Hematopoietic multipotent progenitor cell treated with erythropoietin and hydrocortisone succinate and interleukin-3 and kit ligand, for 15 days (in vitro differentiated cells): ENCODE data around the gene CBFA2T2.
A peak's percentile ranks its signal among the peaks of the same experiment; 100 is the strongest.
"Not testable (repeated sequence)": the region's sequence is repeated elsewhere in the genome, so short reads cannot be mapped to it uniquely, and the experiment has no call there.

Experiments used
- DNase-seq: peaks from one replicate; pipeline ENCODE4 v3.0.0-alpha.2; 2015; ENCODE audit warnings: low spot score

CBFA2T2 gene

DNA sequence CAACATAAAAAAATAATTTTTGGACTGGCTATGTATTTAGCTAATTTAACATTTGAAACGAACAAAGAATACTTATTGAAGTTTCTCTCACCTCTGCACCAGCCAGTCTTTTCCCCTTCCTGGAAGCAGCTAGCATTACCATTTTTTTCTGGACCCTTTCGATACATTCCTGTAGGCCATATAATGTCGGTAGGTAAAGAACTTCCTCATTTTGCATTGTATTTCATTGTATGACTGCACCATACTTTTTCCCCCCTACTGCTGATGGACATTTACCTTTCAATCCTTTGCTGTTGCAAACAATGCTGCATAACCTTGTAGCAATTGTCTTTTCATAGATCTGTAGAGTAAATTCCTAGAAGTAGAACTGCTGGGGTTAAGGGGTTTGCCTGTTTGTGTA is 17.6 kb downstream of the CBFA2T2 start:
- no peak for DNase-seq

DNA sequence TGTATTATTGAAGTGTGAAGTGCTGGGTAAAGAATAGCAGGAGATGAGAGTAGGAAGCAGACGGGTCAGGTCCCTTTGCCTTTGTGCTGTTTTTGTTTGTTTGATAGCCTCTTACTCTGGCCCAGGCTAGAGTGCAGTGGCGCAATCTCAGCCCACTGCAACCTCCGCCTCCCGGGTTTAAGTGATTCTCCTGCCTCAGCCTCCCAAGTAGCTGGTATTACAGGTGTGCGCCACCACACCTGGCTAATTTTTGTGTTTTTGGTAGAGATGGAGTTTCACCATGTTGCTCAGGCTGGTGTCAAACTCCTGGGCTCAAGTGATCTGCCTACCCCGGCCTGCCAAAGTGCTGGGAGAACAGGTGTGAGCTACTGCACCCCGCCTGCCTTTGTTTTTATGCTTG is 18.1 kb downstream of the CBFA2T2 start:
- DNase-seq: not testable (repeated sequence)

DNA sequence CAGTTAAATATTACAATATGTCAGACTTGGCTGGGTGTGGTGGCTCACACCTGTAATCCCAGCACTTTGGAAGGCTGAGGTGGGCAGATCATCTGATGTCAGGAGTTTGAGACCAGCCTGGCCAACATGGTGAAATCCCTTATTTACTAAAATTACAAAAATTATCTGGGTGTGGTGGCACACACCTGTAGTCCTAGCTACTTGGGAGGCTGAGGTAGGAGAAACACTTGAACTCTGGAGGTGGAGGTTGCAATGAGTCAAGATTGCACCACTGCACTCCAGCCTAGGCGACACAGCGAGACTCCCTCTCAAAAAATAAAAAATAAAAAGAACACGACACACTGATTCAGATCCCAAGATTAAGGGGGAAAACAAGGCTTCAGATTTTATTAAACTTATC is 19.2 kb downstream of the CBFA2T2 start:
- DNase-seq: not testable (repeated sequence)

DNA sequence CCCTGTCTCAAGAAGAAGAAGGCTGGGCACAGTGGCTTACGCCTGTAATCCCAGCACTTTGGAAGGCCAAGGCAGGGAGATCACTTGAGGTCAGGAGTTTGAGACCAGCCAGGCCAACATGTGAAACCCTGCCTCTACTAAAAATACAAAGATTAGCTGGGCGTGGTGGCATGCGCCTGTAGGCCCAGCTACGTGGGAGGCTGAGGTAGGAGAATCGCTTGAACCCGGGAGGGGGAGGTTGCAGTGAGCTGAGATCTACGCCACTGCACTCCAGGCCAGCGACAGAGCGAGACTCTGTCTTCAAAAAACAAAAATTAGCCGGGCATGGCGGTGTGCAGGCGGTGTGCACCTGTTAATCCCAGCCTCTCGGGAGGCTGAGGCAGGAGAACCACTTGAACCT is 22.0 kb downstream of the CBFA2T2 start:
- not testable (repeated sequence) for DNase-seq

DNA sequence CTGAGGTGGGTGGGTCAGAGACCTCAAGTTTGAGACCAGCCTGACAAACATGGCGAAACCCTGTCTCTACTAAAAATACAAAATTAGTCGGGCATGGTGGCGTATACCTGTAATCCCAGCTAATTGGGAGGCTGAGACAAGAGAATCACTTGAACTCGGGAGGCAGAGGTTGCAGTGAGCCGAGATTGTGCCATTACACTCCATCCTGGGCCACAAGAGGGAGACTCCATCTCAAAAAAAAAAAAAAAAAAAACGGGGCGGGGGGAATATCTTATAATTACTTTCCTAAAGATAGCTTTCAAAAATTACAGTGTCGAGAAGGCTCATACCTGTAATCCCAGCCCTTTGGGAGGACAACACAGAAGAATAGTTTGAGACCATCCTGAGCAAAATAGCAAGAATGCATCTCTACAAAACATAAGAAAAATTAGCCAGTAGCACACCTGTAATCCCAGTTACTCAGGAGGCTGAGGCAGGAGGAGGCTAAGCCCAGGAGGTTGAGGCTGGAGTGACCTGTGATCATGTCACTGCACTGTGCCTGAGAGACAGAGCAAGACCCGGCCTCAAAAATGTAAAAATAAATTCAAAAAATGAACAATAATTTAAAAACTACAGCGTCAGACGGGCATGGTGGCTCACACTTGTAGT is 25.8 kb downstream of the CBFA2T2 start:
- DNase-seq: no peak

DNA sequence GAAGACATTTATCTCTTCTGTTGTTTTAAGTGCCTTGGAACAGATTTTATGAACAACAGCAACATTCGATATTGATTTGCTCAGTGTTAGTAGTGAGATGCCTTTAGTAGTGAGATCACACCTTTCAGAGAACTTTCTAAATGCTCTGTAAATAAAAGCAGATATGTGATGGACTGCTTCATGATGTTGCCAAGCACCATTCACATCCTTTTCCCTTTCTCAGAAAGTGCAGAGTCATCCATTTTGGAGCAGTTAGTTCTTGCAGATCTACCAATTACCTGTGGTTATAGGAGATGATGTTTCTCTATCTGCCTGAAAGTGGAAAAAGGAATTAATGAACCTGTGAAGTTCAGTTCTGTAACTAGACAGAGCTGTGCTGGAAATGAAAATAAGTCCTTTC is 27.0 kb downstream of the CBFA2T2 start:
- no peak for DNase-seq

DNA sequence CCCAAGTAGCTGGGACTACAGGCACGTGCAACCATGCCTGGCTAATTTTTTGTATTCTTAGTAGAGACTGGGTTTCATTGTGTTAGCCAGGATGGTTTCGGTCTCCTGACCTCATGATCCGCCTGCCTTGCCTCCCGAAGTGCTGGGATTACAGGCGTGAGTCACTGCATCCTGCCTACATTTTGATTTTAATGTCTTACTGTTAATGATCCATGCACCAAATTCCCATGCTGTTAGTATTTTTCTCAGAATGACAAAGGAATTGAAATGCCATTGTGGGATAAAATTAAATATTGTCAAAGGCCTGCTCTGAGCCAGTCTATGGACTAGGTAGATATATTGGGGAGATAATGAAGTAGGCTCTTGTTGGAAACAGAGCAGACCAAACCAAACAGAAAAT is 28.2 kb downstream of the CBFA2T2 start:
- DNase-seq: no peak

DNA sequence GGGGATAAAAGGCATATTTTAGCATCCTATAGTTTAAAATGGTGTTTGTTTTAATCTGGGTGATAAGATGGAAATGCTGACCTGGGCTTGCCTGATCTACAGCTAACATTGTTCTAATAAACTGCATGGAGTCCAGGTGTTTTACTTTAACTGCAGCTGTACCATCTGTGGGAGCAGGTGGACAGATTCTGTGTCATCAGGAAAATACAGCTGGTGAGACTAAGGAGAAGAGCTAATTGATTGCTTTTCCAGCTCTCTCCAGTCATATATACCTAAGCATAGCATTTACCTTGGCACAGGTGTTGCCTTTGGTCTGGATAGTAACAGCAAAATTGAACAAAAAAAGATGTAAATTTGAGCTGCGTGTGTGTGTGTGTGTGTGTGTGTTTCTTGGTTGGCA is 31.6 kb downstream of the CBFA2T2 start:
- no peak for DNase-seq

DNA sequence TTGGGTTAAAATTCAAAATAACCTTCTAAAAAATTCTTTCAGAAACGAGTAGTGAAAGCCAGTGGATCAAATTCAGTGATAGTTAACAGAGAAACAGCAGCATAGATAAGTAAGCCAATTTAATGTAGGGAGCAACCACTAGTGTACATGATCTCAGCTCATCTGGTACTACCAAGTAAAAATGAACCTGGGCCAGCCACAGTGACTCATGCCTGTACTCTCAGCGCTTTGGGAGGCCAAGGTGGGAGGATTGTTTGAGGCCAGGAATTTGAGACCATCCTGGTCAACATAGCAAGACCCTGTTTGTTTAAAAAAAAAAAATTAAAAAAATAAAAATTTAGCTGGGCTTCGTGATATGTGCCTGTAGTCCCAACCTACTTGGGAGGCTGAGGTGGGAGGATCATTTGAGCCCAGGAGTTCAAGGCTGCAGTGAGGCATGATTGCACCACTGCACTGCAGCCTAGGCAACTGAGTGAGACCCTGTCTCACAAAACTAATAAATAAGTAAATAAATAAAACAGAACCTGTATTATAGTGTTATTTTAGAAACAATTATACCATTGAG is 32.4 kb downstream of the CBFA2T2 start:
- no peak for DNase-seq

DNA sequence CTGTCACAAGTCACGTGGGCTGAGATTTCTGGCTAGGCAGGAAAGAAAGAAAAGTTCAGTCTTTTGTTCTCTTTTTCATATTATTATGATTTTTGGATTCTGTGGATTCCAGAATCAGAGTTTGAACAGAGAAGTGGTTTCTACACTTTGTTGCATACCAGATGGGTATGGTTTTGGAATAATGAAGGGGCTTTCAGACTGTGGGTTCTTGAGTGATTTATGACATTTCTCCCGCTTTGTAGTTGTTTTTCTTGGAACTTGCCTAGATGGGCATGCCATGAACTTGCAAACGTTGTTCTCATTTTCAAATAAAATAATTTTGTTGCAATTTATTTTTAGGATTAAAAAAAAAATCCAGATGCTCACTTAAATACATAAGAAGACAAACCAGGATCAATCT is 34.4 kb downstream of the CBFA2T2 start:
- DNase-seq: no peak

DNA sequence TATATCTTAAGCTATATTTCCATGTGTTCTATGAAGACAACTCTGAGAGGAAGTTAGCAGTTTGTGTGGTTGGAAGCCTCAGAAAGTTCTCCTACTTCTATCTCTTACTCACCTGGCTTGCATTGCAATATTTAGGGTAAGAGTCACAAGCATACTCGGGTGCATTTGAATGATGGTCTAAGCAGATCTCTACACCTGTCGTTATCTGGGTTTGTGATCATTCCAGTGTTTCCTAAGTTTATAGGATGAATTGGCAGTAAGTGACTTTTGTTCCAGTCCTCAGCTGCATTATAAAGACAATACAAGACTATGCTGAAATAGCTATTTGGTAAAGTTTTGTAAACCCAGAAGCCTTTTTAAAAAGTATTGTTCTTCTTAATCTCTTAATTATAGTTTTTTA is 36.9 kb downstream of the CBFA2T2 start:
- no peak for DNase-seq

DNA sequence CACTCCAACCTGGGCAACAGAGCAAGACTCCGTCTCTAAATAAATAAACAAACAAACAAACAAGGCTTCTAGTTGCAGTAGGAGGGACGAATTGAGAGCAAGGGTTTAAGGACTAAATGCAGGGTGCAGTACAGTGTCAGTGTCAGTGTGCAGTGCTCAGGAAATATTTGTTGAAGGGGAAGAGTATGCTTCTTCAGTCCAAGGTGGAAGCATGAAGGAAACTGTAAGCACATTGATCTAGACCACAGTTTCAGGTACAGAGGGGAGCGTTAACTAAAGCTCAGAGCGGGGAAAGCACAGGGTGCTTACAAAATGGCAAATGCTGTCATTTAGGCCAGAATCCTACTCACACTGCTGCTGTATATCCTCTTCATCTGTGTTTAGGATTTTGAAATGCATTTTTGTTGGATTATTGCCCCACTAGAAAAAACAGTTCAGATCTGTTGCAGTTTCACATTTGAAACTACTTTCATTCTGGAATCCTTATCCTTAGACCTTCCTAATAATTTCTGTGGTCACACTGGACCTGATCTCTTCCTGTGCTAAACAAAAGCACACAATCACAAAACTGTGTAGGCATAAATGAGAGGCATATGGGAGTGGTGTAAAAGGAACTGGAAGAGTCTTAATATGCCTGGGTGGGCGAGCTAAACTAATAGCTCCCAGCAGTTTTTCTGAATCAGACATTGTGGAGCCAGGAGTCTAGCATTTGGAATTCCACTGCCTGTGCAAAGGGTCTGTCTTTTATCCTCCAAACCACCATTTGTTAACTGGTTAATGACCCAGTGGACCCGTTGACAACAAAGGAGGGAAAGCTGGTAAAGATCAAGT is 41.4 kb downstream of the CBFA2T2 start:
- DNase-seq: no peak

DNA sequence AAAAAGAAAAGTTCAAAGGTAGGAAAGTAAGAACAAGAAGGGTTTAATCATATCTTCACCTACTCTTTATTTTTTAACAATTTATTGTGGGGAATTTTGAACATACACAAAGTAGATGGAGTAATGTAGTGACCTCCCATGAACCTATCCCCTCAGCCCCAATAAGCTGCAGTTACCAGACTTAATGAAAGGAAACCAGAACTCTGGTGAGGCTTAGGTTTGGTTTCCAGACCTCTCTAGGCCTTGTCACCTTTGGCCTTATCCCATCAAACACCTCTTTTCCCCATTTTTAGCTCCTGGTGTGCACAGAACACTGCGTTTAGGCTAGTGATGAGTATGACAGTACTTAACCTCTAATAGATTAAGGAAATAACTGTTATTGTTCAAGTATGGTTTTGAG is 42.0 kb downstream of the CBFA2T2 start:
- no peak for DNase-seq

DNA sequence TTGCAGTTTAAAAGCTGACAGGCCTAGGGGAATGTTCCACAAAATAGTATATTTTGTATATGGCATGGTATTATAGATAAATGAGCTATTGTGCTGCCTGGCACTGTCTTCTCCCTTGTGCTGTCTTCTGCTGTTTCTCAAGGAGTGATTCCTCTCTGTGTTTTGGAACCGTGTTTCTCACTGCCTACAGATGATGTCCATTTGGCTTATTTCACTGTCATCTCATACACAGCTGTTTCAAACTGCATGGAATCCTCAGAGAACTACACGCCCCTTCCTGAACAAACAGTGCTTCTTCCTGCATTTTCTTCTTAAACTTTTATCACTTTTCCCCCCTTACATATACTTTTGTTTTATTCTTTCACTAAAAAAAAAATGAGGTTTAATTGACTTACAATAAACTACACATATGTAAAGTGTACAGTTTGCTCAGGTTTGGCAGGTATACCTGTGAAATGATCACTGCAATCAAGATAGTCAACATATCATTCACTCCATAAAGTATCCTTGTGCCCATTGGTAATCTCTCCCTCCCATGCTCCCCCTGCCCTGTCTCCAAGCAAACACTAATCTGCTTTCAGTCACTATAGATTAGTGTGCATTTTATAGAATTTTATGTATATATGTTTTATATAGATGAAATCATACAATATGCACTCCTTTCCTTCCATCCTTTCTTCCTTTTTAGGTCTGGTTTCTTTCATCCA is 43.0 kb downstream of the CBFA2T2 start:
- DNase-seq: no peak

DNA sequence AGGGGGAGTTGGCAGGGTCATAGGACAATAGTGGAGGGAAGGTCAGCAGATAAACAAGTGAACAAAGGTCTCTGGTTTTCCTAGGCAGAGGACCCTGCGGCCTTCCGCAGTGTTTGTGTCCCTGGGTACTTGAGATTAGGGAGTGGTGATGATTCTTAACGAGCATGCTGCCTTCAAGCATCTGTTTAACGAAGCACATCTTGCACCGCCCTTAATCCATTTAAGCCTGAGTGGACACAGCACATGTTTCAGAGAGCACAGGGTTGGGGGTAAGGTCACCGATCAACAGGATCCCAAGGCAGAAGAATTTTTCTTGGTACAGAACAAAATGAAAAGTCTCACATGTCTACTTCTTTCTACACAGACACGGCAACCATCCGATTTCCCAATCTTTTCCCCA is 45.8 kb downstream of the CBFA2T2 start:
- not testable (repeated sequence) for DNase-seq

DNA sequence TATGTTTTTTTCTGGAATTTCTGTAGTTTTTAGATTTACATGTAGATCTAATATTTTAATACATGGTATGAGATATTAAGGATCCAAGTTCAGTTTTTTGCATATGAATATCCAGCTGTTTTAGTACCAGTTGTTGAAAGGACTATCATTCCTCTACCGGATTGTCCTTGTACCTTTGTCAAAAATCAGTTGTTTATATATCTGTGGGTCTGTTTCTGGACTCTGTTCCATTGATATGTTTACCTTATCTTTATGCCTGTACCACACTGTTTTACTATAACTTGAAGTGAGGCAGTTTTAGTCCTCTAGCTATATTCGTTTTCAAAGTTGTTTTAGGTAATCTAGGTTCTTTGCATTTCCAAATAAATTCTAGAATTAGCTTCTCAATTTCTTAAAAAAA is 47.7 kb downstream of the CBFA2T2 start:
- no peak for DNase-seq

DNA sequence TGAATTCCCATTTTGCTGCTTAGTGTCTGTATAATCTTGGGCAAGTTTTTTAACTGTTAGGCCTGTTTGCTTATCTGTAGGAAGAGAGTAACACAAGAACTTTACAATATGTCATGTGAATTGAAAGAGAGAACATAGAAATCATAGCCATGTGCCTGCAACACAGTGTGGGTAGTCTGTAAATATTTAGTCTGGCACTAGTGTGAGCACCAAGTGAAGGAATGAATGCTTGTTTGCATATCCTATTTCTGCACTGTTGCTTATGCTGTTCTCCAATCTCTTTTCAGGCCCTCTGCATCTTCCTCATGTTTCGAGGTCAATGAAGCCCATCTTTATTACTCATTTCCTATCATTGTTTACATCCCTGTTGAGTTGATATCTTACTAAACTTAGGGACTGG is 49.2 kb downstream of the CBFA2T2 start:
- no peak for DNase-seq

DNA sequence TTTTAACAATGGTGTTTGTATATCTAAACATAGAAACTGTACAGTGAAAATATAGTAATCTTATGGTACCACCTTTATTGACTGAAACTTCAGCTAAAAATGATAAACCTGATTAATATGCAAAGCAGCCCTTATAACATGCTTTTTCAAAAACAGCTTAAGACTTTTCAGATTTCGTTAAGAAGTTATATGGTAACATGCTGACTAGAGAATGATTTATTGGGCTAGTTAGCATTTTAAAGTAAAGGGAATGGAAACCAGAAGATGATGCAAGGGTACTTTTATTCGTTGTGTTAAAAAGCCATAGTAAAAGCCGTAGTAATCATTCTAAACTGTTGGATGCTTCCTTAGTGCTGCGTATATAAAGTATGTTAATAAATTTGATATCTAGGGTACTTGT is 50.5 kb downstream of the CBFA2T2 start:
- no peak for DNase-seq

DNA sequence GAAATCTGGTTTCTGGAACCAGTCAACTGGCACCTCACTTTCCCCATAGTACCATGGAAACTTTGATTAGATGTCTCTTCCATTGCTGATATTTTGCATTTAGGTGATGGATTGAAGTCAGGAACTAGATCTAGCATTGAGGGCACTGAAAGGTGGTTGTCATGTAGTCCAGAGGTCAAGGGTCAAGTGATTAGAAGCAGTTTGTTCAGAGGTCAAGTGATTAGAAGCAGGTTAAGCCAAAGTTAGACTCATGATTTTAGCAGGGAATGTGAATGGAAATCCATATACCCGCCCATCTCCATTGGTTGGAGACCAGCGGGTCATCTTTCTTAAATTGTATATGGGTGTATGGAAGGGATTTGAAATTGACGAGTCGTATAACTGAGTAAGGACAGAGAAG is 51.2 kb downstream of the CBFA2T2 start:
- no peak for DNase-seq

DNA sequence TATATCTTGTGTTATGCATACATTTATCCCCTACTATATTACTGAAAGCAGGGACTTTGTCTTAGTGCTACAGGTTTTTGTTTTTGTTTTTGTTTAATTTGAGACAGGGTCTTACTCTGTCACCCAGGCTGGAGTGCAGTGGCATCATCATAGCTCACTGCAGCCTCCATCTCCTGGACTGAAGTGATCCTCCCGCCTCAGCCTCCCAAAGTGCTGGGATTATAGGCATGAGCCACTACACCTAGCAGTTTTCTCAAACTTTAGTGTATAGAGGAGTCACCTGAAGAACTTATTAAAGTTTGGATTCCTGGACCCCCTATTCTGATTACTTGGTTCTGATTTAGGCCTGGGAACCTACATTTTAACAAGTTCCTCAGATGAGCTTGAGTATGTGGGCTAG is 51.9 kb downstream of the CBFA2T2 start:
- no peak for DNase-seq

DNA sequence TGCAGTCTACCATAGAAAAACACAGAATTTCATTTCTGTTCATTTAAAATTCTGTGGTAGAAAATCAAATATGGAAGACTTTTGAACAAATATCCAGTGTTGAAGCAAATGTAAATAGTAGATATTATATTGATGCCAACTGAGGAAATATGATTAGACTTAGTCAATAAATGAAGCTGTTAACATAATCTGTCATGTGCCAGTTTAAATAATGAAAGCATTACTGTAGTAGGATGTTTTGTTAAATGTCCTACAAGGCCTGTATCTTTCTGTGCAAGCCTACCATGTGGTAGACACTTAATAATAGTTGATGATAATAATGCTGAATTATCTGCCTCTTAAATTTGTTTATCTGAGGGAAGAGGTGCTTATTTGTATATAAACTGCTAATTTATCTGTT is 55.9 kb downstream of the CBFA2T2 start:
- no peak for DNase-seq

DNA sequence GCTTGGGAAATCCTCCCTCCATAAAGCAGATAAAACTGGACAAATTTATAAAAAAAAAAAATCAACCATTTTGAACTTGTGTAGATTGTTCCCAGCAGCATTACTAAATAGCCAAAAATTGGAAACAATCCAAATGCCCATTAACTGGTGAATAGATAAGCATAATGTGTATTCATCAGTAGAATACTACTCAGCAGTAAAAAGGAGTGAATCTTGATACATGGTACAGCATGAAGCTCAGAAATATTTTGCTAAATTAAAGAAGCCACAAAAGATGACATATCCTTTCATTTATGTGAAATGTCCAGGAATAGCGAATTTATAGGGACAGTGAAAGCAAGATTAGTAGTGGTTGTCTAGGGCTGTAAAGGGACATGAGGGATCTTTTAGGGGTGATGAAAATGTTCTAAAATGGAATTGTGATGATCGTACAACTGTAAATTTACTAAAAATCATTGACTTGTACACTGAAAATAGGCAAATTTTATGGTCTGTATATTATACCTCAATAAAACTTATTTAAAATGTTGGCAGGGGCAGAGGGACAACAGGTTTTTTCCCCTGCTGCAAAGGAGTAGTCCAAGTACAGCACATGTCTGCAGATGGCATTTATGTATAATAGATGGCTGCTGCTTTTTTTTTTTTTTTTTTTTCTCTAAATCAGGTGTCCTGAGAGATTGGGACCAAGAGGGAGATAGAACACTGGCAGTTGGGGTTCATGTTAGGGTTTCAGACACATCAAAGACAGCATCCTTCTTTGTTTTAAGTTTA is 59.5 kb downstream of the CBFA2T2 start:
- peak; percentile 19 for DNase-seq
